HFFc6 (cell line): ENCODE measurements around the gene PKD1. TPM values are rescaled to one million over a fixed set of nuclear protein-coding genes. Genes with fewer than 3 reads are reported as not detected.

Source experiments
- DNase-seq: peaks from one replicate; pipeline ENCODE4 v3.0.0-alpha.2; 2018
- H3K27ac Mint-ChIP-seq: 2 replicates; pipeline ENCODE4 v1.8.0; 2020; ENCODE audit warnings: mild to moderate bottlenecking, mixed read lengths
- H3K27me3 Mint-ChIP-seq: 2 replicates; pipeline ENCODE4 v1.8.0; 2021; ENCODE audit warnings: mild to moderate bottlenecking, moderate library complexity, mixed read lengths; ENCODE audit not compliant: insufficient read depth
- H3K36me3 Mint-ChIP-seq: 2 replicates; pipeline ENCODE4 v1.8.0; 2021; ENCODE audit warnings: low read depth, mixed read lengths
- H3K4me1 Mint-ChIP-seq: 2 replicates; pipeline ENCODE4 v1.8.0; 2020; ENCODE audit warnings: low read depth, mixed read lengths
- H3K4me3 Mint-ChIP-seq: 2 replicates; pipeline ENCODE4 v1.8.0; 2020; ENCODE audit warnings: mild to moderate bottlenecking, moderate library complexity, mixed read lengths
- H3K9me3 Mint-ChIP-seq: 2 replicates; pipeline ENCODE4 v1.8.0; 2020; ENCODE audit warnings: mild to moderate bottlenecking, mixed read lengths
- CTCF ChIP-seq: fragments of 200-600 bp; sonication (generic); IDR thresholded peaks from 2 replicates; pipeline ENCODE4 v1.5.0; 2021; ENCODE audit warnings: antibody characterized with exemption, mild to moderate bottlenecking
- total RNA-seq, 6 experiments: library from RNA; stranded (reverse); fragmentation: NEBNext Ultra II Directional; extraction: Animal tissue kit (Norgen Biotek cat#: 25700); gene quantifications; 2 replicates in 1 of 6; 3 replicates in 5 of 6; pipeline ENCODE4 v1.2.3, GENCODE V29; 2021

PKD1 gene
- total RNA-seq, 6 experiments from 2014 or later: 77.9 to 118 (median 82.5) TPM

DNA sequence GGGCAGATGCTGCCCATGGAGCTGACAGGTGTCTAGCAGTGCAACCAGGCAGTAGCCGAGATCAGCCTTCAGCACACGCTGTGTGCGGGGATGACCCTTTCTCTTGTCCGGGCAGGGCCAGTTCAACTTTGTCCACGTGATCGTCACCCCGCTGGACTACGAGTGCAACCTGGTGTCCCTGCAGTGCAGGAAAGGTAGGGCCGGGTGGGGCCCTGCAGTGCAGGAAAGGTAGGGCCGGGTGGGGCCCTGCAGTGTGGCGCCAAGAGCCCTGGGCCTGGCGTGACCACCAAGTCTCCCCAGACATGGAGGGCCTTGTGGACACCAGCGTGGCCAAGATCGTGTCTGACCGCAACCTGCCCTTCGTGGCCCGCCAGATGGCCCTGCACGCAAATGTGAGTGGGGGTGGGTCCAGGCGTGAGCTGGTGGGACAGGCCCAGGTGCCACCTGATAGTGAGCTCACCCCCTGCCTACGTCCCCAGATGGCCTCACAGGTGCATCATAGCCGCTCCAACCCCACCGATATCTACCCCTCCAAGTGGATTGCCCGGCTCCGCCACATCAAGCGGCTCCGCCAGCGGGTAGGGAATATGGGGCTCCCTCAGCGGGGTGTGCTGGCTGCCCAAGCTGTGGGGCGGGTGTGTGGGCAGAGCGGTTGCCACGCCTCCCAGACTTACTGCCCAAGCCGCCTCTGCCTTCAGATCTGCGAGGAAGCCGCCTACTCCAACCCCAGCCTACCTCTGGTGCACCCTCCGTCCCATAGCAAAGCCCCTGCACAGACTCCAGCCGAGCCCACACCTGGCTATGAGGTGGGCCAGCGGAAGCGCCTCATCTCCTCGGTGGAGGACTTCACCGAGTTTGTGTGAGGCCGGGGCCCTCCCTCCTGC, 47.7 kb downstream of the PKD1 start:
- Mint-ChIP-seq H3K27ac (peak overlapping the region; percentile 18; the same call in 1 of the 2 replicates), H3K27me3 (peaks cover 39% of the 10 kb centered on the region), H3K36me3 (peaks cover 13% of the 10 kb centered on the region; the same call in 1 of the 2 replicates), H3K4me3 (no peak overlapping the region), H3K9me3 (peaks cover 4% of the 10 kb centered on the region; the same call in 1 of the 2 replicates), H3K4me1 (no peaks in the 10 kb centered on the region)
- no peak for TF ChIP-seq CTCF
- no peak for DNase-seq

- H3K27me3 Mint-ChIP-seq: peaks cover 42% of the 10 kb centered on the region
- H3K9me3 Mint-ChIP-seq: peaks cover 4% of the 10 kb centered on the region; the same call in 1 of the 2 replicates
- H3K27ac Mint-ChIP-seq: no peak overlapping the region; the same call in 1 of the 2 replicates
- no peaks in the 10 kb centered on the region for H3K4me1 Mint-ChIP-seq
- no peak overlapping the region for H3K4me3 Mint-ChIP-seq
- no peak for TF ChIP-seq CTCF
- peaks cover 13% of the 10 kb centered on the region; the same call in 1 of the 2 replicates for H3K36me3 Mint-ChIP-seq
- no peak for DNase-seq
These were observed 48.6 kb downstream of the PKD1 start for GRCh38 chr16:2086812-2087747.

- H3K36me3 Mint-ChIP-seq: peaks cover 13% of the 10 kb centered on the region; the same call in 1 of the 2 replicates
- H3K27me3 Mint-ChIP-seq: peaks cover 44% of the 10 kb centered on the region
- H3K4me1 Mint-ChIP-seq: no peaks in the 10 kb centered on the region
These were observed 49.5 kb downstream of the PKD1 start for GRCh38 chr16:2086106-2086742.

GRCh38 chr16:2085669-2086068, 50.0 kb downstream of the PKD1 start:
- H3K4me1 Mint-ChIP-seq: no peaks in the 10 kb centered on the region
- DNase-seq: no peak
- H3K27ac Mint-ChIP-seq: no peak overlapping the region
- peaks cover 44% of the 10 kb centered on the region for H3K27me3 Mint-ChIP-seq
- no peak overlapping the region for H3K4me3 Mint-ChIP-seq
- peaks cover 4% of the 10 kb centered on the region; the same call in 1 of the 2 replicates for H3K9me3 Mint-ChIP-seq
- no peak for TF ChIP-seq CTCF
- H3K36me3 Mint-ChIP-seq: peaks cover 13% of the 10 kb centered on the region; the same call in 1 of the 2 replicates

More at GRCh38 chr16:2086106-2086742, 49.5 kb downstream of the PKD1 start:
- no peak for DNase-seq
- H3K27ac Mint-ChIP-seq: no peak overlapping the region; the same call in 1 of the 2 replicates
- H3K9me3 Mint-ChIP-seq: peaks cover 4% of the 10 kb centered on the region; the same call in 1 of the 2 replicates
- H3K4me3 Mint-ChIP-seq: no peak overlapping the region
- no peak for TF ChIP-seq CTCF
